Stimulated activated CD4-positive, alpha-beta T cell treated with anti-CD3 and anti-CD28 coated beads, Interleukin-2, amount 100 ng/mL, for 4 hours (primary cell): Measurements from ENCODE around the gene POC1B.

Source experiments
- DNase-seq: peaks from one replicate; pipeline ENCODE4 v3.0.0-alpha.2; 2020; ENCODE audit warnings: low read depth

Gene POC1B

GRCh38 chr12:89421092-89421835, 104.6 kb downstream of the POC1B start:
- no peak for DNase-seq

DNA sequence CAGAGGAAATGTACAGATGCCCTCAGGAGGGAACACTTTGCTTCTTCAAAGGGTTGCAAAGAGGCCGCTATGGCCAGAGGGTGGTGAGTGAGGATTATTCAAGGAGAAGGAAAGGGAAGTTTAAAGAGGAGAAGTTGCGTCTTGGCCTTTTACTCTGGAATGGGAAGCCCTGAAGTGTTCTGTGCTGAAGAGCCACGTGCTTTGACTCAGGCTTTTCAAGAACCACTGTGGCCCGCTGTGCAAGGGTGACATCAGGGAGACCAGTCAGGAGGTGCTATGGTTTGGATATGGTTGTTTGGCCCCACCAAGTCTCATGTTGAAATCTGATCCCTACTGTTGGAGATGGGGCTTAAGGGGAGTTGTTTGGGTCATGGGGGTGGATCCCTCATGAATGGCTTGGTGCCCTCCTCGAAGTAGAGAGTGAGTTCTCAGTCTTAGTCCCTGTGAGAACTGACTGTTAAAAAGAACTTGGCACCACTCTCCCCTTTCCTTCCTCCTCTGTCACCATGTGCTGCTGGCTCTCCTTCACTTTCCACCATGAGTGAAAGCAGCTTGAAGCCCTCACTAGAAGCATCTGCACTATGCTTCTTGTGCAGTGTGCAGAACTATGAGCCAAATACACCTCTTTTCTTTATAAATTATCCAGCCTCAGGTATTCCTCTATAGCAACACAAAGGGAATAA, 107.5 kb downstream of the POC1B start:
- DNase-seq = no peak

GRCh38 chr12:89417246-89417977, 108.4 kb downstream of the POC1B start:
- no peak for DNase-seq

DNA sequence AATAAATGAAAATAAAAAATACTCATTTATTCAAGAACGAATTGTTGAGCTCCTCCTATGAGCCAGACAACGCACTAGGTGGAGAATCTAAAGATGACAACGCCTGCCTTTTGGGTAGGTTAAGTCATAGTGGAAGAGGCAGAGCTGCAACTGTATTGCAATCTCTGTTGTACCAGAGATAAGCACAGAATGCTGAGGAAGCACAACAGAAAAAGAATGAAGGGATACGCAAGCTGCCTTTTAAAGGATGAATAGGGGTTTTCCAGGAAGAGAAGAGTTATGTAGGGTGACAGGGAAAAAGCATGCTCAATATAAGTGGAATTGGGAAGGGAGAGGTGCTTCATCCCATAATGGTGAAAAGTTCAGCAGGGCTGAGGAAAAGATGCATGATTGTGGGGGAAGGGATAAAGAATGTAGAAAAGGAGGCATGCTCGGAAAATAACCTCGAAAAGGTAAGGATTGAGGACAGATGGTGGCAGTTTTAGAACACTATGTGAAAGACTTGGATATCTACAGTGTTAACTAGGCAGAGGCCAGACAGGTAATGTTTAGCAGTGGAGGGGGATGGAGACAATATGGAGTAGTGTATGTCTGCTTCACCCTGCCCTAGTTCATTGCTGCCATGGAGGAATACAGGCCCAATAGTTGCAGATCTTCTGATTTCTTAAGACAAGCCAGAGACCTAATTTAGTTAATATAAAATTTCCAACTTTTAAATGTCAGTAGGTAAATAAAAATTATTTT, 109.6 kb downstream of the POC1B start:
- no peak for DNase-seq

- DNase-seq = no peak
These were observed 111.0 kb downstream of the POC1B start for GRCh38 chr12:89414851-89415250.

DNA sequence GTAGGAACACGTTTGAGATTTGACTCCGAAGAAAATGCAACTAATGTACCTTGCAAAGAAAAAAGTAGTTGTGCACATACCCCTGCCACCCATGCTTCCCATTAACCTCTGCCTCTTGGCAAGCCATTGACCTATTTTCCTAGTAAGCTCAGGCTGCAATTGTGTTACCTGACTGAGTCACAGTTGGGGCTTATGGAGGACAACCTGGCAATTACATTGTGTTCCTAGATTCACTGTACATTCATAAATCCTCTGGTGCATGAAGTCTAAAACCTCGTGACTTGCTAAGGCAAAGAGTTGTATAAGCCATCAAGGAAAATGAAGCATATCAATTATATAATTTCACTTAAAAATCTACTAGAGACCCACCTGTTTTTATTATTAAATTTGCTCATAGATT, 111.5 kb downstream of the POC1B start:
- DNase-seq = no peak

- no peak for DNase-seq
These were observed 112.6 kb downstream of the POC1B start for GRCh38 chr12:89413234-89413633.

- DNase-seq = no peak
These were observed 113.2 kb downstream of the POC1B start for GRCh38 chr12:89412665-89413064.

DNA sequence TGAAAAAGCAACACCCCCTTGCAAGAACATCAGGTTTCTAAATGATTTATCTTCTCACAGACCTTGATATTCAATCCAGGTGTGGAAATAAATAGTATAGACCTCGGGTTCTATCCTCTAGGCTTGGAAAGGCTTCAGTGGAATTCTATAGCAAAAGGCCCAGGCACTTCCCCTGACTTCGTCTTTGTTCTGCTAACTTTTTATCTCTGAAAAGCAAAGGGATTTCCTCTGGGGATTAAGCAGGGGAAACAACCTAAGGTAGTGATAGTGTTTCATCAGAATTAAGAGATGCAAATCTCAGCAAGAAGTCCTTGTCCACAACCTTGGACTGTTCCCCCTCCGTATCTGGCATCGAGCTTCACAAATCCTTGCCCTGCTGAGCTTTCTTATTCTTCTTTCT, 114.0 kb downstream of the POC1B start:
- no peak for DNase-seq

- no peak for DNase-seq
These were observed 114.6 kb downstream of the POC1B start for GRCh38 chr12:89411234-89411633.

DNA sequence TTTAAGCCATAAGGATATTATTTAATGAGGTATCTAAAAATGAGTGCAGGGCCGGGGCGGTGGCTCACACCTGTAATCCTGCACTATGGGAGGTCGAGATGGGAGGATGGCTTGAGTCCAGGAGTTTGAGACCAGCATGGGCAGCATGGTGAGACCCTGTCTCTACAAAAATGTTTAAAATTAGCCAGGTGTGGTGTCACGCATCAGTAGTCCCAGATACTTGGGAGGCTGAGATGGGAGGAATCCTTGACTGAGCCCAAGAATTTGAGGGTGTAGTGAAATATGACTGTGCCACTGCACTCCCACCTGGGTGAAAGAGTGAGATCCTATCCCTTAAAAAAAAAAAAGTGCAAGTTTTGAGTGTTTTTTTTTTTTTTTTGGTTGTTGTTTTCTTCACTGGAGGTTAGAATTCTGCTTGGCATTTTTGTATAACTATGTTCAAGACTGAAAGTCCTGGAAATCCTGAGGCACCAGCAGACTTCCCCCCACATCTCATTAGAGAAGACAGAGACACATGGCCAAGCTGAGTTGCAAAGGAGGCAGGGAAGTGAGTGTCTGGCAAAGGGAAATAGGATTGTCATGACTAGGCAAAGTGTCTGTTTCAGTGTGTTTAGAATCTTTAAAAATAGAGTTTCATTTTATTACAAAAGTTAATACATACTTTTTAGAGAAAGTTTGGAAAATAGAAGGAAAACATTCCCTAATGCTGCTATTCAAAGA, 120.1 kb downstream of the POC1B start:
- DNase-seq = no peak

- DNase-seq = no peak
These were observed 124.3 kb downstream of the POC1B start for GRCh38 chr12:89401433-89402058.

GRCh38 chr12:89400415-89400814, 125.4 kb downstream of the POC1B start:
- DNase-seq = no peak

DNA sequence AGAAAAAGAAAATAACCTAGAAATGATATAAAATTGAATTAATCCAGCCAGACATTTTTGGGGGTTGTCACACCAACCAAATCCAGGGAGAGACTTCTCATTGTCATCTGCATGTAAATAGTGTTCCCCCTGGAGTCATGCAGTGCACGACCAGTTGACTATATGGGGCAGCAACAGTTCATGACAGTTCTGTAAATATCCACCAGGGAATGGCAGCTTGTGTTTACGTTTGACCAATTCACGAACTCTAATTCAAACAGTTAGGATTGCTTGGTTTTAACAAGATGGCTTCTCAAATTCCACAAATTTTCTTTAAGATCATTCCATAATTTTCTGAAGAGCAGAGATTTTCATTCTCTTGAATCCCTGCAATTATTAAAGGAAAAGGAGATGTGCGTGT, 130.1 kb downstream of the POC1B start:
- DNase-seq = no peak

DNA sequence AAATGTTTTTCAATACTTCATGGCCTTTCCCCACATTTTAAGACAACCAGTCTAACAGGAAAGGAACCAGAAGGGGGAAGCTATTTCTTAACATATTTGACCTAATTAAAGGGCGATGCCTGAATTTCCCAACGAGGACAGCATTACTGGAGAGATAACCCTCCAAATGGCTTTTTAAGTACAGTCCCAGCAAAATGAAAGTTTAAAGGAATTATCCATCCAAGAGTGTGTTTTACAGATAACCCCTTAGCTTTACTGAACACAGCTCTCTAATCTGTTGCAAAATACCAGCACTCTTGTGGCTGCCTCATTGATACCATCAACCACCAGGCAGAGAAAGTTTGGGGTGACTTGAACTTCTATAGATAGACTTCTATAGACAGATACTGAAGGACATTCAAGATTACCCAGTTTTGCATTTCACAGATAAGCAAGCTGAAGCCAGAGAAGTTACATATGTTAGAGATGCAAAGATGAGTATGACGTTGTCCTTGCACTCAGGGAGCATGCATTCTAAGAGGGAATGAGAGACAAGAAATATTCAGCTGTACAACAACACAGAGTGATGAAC, 132.2 kb downstream of the POC1B start:
- DNase-seq = no peak

DNA sequence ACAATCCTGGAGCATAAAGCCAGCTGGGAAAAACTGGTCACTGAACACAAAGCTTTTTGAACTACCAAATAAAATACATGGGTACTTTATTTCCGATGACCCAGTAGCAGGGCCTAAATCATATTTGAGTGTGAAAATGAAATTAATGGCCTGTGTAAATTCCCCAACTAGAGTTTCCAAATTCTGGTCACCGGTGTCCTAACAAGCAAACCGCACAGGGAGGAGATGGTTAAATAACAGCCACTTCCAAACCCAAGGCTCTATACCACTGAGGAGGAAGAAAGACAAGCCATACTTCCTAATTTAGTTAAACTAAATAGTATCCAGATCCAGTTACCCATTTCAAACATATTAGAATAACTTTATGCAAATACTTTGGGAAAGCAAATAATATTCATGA, 133.5 kb downstream of the POC1B start:
- no peak for DNase-seq

DNA sequence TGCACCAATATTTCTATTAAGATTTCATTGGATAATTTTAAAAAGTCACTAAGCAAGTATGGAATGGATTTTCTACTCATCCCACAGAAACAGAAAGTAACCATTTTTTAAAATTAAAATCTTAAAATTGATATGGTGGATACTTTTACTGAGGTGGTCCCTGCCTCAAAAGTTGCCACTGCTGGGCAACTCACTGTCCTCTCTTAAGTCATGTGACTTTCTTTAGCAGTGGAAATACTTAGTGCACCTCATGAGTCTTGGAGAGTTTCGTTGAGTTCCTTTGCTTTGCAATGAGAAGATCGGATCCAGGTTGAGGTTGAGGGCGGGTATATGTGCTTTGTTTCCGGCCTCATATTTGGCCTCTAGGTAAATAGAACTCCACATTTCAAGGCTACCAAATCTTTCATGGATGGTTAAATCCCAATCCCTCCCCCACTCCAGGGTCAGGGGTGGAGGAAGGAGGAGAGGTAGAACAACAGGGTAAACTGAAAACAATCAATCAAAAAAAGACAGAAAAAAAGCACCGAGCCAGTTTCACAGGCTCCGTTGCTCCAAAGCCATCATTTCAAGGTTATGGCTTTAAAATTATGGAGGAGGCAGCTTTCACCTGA, 134.0 kb downstream of the POC1B start:
- no peak for DNase-seq

DNA sequence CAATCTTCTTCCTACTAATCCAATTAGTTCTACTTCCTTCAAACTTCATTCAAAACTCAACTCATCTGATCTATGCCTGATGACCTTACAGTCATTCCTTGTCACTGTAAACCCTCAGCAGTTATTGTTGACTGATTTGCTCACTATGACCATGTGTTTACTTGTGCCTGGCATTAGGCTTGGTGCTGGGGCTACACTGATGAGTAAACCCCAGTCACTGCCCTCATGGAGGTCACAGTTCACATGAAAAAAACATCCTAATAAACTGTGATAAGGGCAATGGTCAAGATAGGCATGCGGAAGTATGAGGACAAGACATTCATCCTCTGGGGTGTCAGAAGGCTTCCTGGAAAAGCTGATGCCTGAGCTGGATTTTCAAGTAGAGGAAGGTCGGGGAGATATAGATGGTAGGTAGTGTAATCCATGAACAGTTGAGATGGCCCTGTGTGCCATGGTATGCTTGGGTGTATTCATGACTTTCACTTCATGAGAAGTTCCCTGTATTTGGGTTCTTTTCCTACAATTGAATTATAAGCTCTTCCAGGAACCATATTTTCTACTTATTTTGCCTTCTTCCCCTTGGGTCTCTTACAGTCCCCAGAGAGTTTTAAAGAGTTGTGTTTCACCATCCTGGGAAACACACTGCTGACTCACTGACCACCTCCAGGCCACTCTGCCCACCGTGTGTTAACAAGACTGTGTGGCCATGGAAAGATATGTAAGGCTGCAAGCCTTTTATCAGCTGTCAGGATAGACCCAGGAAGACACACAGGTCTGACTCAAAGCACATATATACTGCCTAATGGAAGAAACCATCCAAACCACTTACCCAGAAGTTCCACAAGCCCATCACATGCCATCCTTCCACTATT, 134.8 kb downstream of the POC1B start:
- DNase-seq = no peak
